HEK293 (cell line): Measurements from ENCODE around the gene SH3TC1.
A peak's percentile ranks its signal among the peaks of the same experiment; 100 is the strongest.

ENCODE experiments used
- CTCF ChIA-PET: fragments of 350-600 bp; formaldehyde crosslinking; extraction: SDS; loops from one replicate; lab custom pipeline; 2021; ENCODE audit warnings: antibody characterized with exemption; lab: Yijun Ruan, JAX
- POLR2A ChIA-PET: fragments of 300-600 bp; formaldehyde crosslinking; extraction: SDS; loops from one replicate; lab custom pipeline; 2020; ENCODE audit warnings: antibody characterized with exemption, inconsistent platforms; lab: Yijun Ruan, JAX
- H3K27ac ChIP-seq: fragments of 200-500 bp; sonication (Bioruptor generic); 2 replicates; pipeline ENCODE4 v1.5.1; 2014; ENCODE audit warnings: low read depth, low read length, control low read depth, inconsistent platforms; ENCODE audit errors: extremely low read depth
- H3K36me3 ChIP-seq, 2 experiments: fragments of 200-500 bp in 1 of 2; sonication (Bioruptor generic) in 1 of 2; 1 replicate in 1 of 2; 2 replicates in 1 of 2; pipeline ENCODE4 v1.5.1; 2014 to 2017; ENCODE audit warnings: inconsistent platforms in 2 of 2, low read length in 2 of 2; ENCODE audit not compliant: control insufficient read depth in 2 of 2, insufficient read depth in 1 of 2
- H3K4me1 ChIP-seq: fragments of 200-500 bp; sonication (Bioruptor generic); 2 replicates; pipeline ENCODE4 v1.5.1; 2014; ENCODE audit warnings: mild to moderate bottlenecking, low read length, inconsistent platforms; ENCODE audit not compliant: control insufficient read depth, insufficient read depth
- H3K4me3 ChIP-seq: 2 replicates; pipeline ENCODE4 v1.5.1; 2011; ENCODE audit warnings: low read depth, mild to moderate bottlenecking, control low read depth, low read length, moderate library complexity
- H3K9me3 ChIP-seq: fragments of 200-500 bp; sonication (Bioruptor generic); 2 replicates; pipeline ENCODE4 v1.5.1; 2014; ENCODE audit warnings: low read depth, low read length, inconsistent platforms; ENCODE audit not compliant: control insufficient read depth, insufficient read depth
- AEBP2 ChIP-seq: fragments of 450-650 bp; formaldehyde crosslinking; IDR thresholded peaks from 2 replicates; pipeline ENCODE4 v1.5.1; 2016; ENCODE audit warnings: missing biosample characterization, missing genetic modification characterization, borderline replicate concordance
- INSM2 ChIP-seq: fragments of 450-650 bp; formaldehyde crosslinking; IDR thresholded peaks from 2 replicates; pipeline ENCODE4 v1.5.1; 2016; ENCODE audit warnings: missing biosample characterization, missing genetic modification characterization
- KLF9 ChIP-seq: fragments of 450-650 bp; formaldehyde crosslinking; IDR thresholded peaks from 2 replicates; pipeline ENCODE4 v1.5.1; 2016; ENCODE audit warnings: missing biosample characterization, missing genetic modification characterization, low read depth
- MYNN ChIP-seq: fragments of 450-650 bp; formaldehyde crosslinking; IDR thresholded peaks from 2 replicates; pipeline ENCODE4 v1.5.1; 2016; ENCODE audit warnings: missing biosample characterization, missing genetic modification characterization, borderline replicate concordance
- PATZ1 ChIP-seq: fragments of 450-650 bp; formaldehyde crosslinking; IDR thresholded peaks from 2 replicates; pipeline ENCODE4 v1.5.1; 2016; ENCODE audit warnings: missing biosample characterization, missing genetic modification characterization
- ZBTB26 ChIP-seq: fragments of 450-650 bp; formaldehyde crosslinking; optimal IDR thresholded peaks from 2 replicates; pipeline ENCODE3; 2016; ENCODE audit warnings: missing biosample characterization, mild to moderate bottlenecking, missing genetic modification characterization
- ZBTB48 ChIP-seq: fragments of 450-650 bp; formaldehyde crosslinking; IDR thresholded peaks from 2 replicates; pipeline ENCODE4 v1.5.1; 2016; ENCODE audit warnings: missing biosample characterization, missing genetic modification characterization
- ZBTB8A ChIP-seq: fragments of 450-650 bp; formaldehyde crosslinking; IDR thresholded peaks from 2 replicates; pipeline ENCODE4 v1.5.1; 2016; ENCODE audit warnings: missing biosample characterization, missing genetic modification characterization
- ZFP69B ChIP-seq: fragments of 450-650 bp; formaldehyde crosslinking; IDR thresholded peaks from 2 replicates; pipeline ENCODE4 v1.5.1; 2016; ENCODE audit warnings: missing biosample characterization, missing genetic modification characterization
- ZNF10 ChIP-seq: fragments of 450-650 bp; formaldehyde crosslinking; IDR thresholded peaks from 2 replicates; pipeline ENCODE4 v1.5.1; 2017; ENCODE audit warnings: missing biosample characterization, missing genetic modification characterization
- ZNF140 ChIP-seq: fragments of 450-650 bp; formaldehyde crosslinking; IDR thresholded peaks from 2 replicates; pipeline ENCODE4 v1.5.1; 2016; ENCODE audit warnings: missing biosample characterization, missing genetic modification characterization
- ZNF175 ChIP-seq: fragments of 450-650 bp; formaldehyde crosslinking; IDR thresholded peaks from 2 replicates; pipeline ENCODE4 v1.5.1; 2016; ENCODE audit warnings: missing biosample characterization, missing genetic modification characterization
- ZNF19 ChIP-seq: fragments of 450-650 bp; formaldehyde crosslinking; IDR thresholded peaks from 2 replicates; pipeline ENCODE4; 2016; ENCODE audit warnings: missing biosample characterization, missing genetic modification characterization, low read depth
- ZNF214 ChIP-seq: fragments of 450-650 bp; formaldehyde crosslinking; IDR thresholded peaks from 2 replicates; pipeline ENCODE4 v1.5.1; 2017; ENCODE audit warnings: missing biosample characterization, mild to moderate bottlenecking, missing genetic modification characterization, borderline replicate concordance
- ZNF248 ChIP-seq: fragments of 450-650 bp; formaldehyde crosslinking; IDR thresholded peaks from 2 replicates; pipeline ENCODE4 v1.5.1; 2017; ENCODE audit warnings: missing biosample characterization, missing genetic modification characterization
- ZNF266 ChIP-seq: fragments of 450-650 bp; formaldehyde crosslinking; IDR thresholded peaks from 2 replicates; pipeline ENCODE4 v1.5.1; 2016; ENCODE audit warnings: missing biosample characterization, missing genetic modification characterization, low read depth
- ZNF335 ChIP-seq: fragments of 450-650 bp; formaldehyde crosslinking; conservative IDR thresholded peaks from 2 replicates; pipeline ENCODE4 v1.5.1; 2016; ENCODE audit warnings: missing biosample characterization, missing genetic modification characterization
- ZNF354C ChIP-seq: fragments of 450-650 bp; formaldehyde crosslinking; IDR thresholded peaks from 2 replicates; pipeline ENCODE4 v1.5.1; 2016; ENCODE audit warnings: missing biosample characterization, missing genetic modification characterization, low read depth, borderline replicate concordance
- ZNF394 ChIP-seq: fragments of 450-650 bp; formaldehyde crosslinking; IDR thresholded peaks from 2 replicates; pipeline ENCODE4 v1.5.1; 2016; ENCODE audit warnings: missing biosample characterization, missing genetic modification characterization, mild to moderate bottlenecking, moderate library complexity, borderline replicate concordance
- ZNF544 ChIP-seq: fragments of 450-650 bp; formaldehyde crosslinking; IDR thresholded peaks from 2 replicates; pipeline ENCODE4 v1.5.0; 2017; ENCODE audit warnings: missing biosample characterization, missing genetic modification characterization
- ZNF561 ChIP-seq: fragments of 450-650 bp; IDR thresholded peaks from 2 replicates; pipeline ENCODE4 v1.5.1; 2018; ENCODE audit warnings: missing biosample characterization, missing genetic modification characterization, borderline replicate concordance
- ZNF571 ChIP-seq: fragments of 450-650 bp; formaldehyde crosslinking; IDR thresholded peaks from 2 replicates; pipeline ENCODE4 v1.5.0; 2017; ENCODE audit warnings: missing biosample characterization, missing genetic modification characterization
- ZNF747 ChIP-seq: fragments of 450-650 bp; formaldehyde crosslinking; IDR thresholded peaks from 2 replicates; pipeline ENCODE4 v1.5.1; 2016; ENCODE audit warnings: missing biosample characterization, missing genetic modification characterization
- ZNF843 ChIP-seq: fragments of 450-650 bp; formaldehyde crosslinking; IDR thresholded peaks from 2 replicates; pipeline ENCODE4 v1.5.1; 2016; ENCODE audit warnings: missing biosample characterization, missing genetic modification characterization
- ZSCAN30 ChIP-seq: fragments of 450-650 bp; IDR thresholded peaks from 2 replicates; pipeline ENCODE4 v1.5.1; 2018; ENCODE audit warnings: missing biosample characterization, mild to moderate bottlenecking, missing genetic modification characterization, moderate library complexity

Gene SH3TC1

GRCh38 chr4:8157496-8157895, 41.6 kb upstream of the SH3TC1 start:
- Histone ChIP-seq H3K9me3 (no peaks in the 10 kb centered on the region), H3K27ac (no peak overlapping the region), H3K4me1 (no peaks in the 10 kb centered on the region), H3K36me3 (no peaks in the 10 kb centered on the region)
- CTCF ChIA-PET: interaction anchor here (1.9 kb wide), 1 partner anchor 19 kb away, joined by 6 read pairs; no protein-coding TSS in a partner anchor
- POLR2A ChIA-PET: no interaction called here
- no peak for TF ChIP-seq ZNF266 (tag by site-specific recombination)
- TF ChIP-seq ZSCAN30 (tag by site-specific recombination): no peak
- no peak for TF ChIP-seq KLF9 (tag by site-specific recombination)
- TF ChIP-seq ZNF19 (tag by site-specific recombination): no peak
- no peak for TF ChIP-seq ZNF544 (tag by site-specific recombination)
- peak; percentile 30; the same call in 1 of the 2 replicates for TF ChIP-seq ZNF394
- TF ChIP-seq, all 188 proteins: peak for 1
- no peak overlapping the region for H3K4me3 ChIP-seq

- Histone ChIP-seq H3K4me1 (no peaks in the 10 kb centered on the region), H3K4me3 (peak overlapping the region; percentile 49), H3K27ac (no peak overlapping the region; the same call in 1 of the 2 replicates), H3K9me3 (no peaks in the 10 kb centered on the region), H3K36me3 (no peaks in the 10 kb centered on the region)
- POLR2A ChIA-PET: interaction anchor here (0.6 kb wide), 1 partner anchor 253 kb away, joined by 3 read pairs; no protein-coding TSS in a partner anchor
- TF ChIP-seq ZNF843 (tag by site-specific recombination) (no peak), ZBTB26 (tag by site-specific recombination) (peak; percentile 67), ZFP69B (no peak), ZBTB8A (peak; percentile 55; the same call in 1 of the 2 replicates), ZNF544 (tag by site-specific recombination) (no peak), ZNF248 (no peak), ZNF747 (tag by site-specific recombination) (no peak), ZNF354C (tag by site-specific recombination) (no peak), ZNF561 (no peak), ZNF175 (tag by site-specific recombination) (no peak), INSM2 (tag by site-specific recombination) (no peak), ZNF10 (tag by site-specific recombination) (no peak), ZNF140 (tag by site-specific recombination) (no peak), AEBP2 (tag by site-specific recombination) (no peak), ZNF335 (tag by site-specific recombination) (peak; percentile 82), ZBTB48 (no peak), MYNN (tag by site-specific recombination) (no peak), ZNF214 (tag by site-specific recombination) (no peak), ZNF571 (no peak), PATZ1 (tag by site-specific recombination) (no peak)
- CTCF ChIA-PET: interaction anchor here (0.7 to 1.9 kb wide), 2 partner anchors 19 to 314 kb away, joined by 3 to 6 read pairs; no protein-coding TSS in a partner anchor
Measured at GRCh38 chr4:8157944-8158709, 41.0 kb upstream of the SH3TC1 start.
